ENCODE measurements around the gene ABCC3.

DNA sequence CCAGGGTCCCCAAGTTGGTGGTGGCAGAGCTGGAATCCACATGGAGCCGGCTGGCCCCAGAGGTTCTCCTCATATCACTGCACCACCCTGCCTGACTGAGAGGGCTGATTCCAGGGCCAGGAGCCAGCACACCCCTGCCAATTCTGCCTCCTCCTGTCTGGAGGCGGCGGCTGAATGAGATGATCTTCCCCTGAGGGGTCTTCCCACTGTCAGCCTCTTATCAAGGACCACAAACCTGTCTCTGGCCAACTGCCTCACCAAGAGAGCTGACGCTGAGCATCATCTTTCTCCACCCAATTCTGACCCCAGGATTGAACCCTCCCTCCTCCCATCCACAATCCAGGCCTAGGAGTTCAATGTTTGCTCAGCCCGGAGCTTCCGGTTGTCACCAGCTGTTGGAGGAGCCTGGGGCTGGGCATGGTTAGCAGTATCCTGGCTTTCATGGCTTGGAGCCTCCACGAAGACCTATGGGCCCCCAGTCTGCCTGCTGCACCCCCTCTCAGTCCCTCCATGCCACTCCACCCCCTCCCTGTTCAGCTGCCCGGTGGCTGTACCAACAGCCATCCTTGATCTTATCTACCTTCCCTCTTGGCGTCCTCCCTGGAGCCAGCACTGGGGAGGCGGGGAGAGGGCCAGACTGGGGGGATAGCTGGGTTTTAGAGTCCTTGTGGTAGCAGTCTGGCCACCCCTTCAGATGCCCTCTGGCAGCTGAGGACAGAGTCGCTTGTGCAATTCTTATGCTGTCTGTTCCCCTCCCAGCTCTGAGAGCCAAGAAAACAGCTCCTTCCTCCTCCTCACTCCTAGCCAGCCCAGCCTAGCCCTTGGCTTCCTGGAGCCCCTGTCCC is 25.6 kb downstream of the ABCC3 start:
- TF ChIP-seq POLR2A (IDR thresholded peaks at IDR 0.05) (no peak), EP300 (IDR thresholded peaks at IDR 0.05) (no peak)
- TF ChIP-seq, protein P1, sequence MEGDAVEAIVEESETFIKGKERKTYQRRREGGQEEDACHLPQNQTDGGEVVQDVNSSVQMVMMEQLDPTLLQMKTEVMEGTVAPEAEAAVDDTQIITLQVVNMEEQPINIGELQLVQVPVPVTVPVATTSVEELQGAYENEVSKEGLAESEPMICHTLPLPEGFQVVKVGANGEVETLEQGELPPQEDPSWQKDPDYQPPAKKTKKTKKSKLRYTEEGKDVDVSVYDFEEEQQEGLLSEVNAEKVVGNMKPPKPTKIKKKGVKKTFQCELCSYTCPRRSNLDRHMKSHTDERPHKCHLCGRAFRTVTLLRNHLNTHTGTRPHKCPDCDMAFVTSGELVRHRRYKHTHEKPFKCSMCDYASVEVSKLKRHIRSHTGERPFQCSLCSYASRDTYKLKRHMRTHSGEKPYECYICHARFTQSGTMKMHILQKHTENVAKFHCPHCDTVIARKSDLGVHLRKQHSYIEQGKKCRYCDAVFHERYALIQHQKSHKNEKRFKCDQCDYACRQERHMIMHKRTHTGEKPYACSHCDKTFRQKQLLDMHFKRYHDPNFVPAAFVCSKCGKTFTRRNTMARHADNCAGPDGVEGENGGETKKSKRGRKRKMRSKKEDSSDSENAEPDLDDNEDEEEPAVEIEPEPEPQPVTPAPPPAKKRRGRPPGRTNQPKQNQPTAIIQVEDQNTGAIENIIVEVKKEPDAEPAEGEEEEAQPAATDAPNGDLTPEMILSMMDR (IDR thresholded peaks at IDR 0.05) = no peak
